ENCODE results near the gene LETM1.
A peak's percentile ranks its signal among the peaks of the same experiment; 100 is the strongest.

LETM1 gene

GRCh38 chr4:1873291-1873690, 17.3 kb upstream of the LETM1 start:
- no peak for TF ChIP-seq CTCF (IDR thresholded peaks at IDR 0.05; ENCODE audit: low read depth, low read length)
- no peaks in the 10 kb centered on the region for H3K9me3 ChIP-seq (ENCODE audit: severe bottlenecking)
- H3K27me3 ChIP-seq (ENCODE audit: insufficient read depth, low read depth, severe bottlenecking): no peaks in the 10 kb centered on the region
- H3K4me3 ChIP-seq (ENCODE audit: low read depth, low read length): peak overlapping the region; percentile 64
- peak; percentile 73 for DNase-seq
- H3K27ac ChIP-seq: peak overlapping the region; percentile 99
- H3K36me3 ChIP-seq: peaks cover 14% of the 10 kb centered on the region

GRCh38 chr4:1872870-1873269, 16.9 kb upstream of the LETM1 start:
- Histone ChIP-seq H3K27ac (peak overlapping the region; percentile 99), H3K36me3 (peaks cover 14% of the 10 kb centered on the region), H3K27me3 (ENCODE audit: insufficient read depth, low read depth, severe bottlenecking) (no peaks in the 10 kb centered on the region), H3K4me3 (ENCODE audit: low read depth, low read length) (peak overlapping the region; percentile 64), H3K9me3 (ENCODE audit: severe bottlenecking) (no peaks in the 10 kb centered on the region)
- DNase-seq: no peak
- TF ChIP-seq CTCF (IDR thresholded peaks at IDR 0.05; ENCODE audit: low read depth, low read length): no peak

- H3K36me3 ChIP-seq: peaks cover 7% of the 10 kb centered on the region; the same call in 1 of the 2 replicates
- no peaks in the 10 kb centered on the region for H3K9me3 ChIP-seq (ENCODE audit: severe bottlenecking)
- peak overlapping the region; percentile 99 for H3K27ac ChIP-seq
- H3K27me3 ChIP-seq (ENCODE audit: insufficient read depth, low read depth, severe bottlenecking): no peaks in the 10 kb centered on the region
- DNase-seq: peak; percentile 45
- peak overlapping the region; percentile 64 for H3K4me3 ChIP-seq (ENCODE audit: low read depth, low read length)
- no peak for TF ChIP-seq CTCF (IDR thresholded peaks at IDR 0.05; ENCODE audit: low read depth, low read length)
Measured at GRCh38 chr4:1871471-1872021, 15.6 kb upstream of the LETM1 start.

GRCh38 chr4:1870578-1871443, 14.9 kb upstream of the LETM1 start, which contains the start of gene NSD2:
NSD2 (plus strand) TSS chr4:1871393; CDS start chr4:1900655, 29,262 bp downstream.
- H3K36me3 ChIP-seq: peaks cover 7% of the 10 kb centered on the region; the same call in 1 of the 2 replicates
- peak within 1 kb of the TSS; percentile 64 for H3K4me3 ChIP-seq (ENCODE audit: low read depth, low read length)
- no peaks in the 10 kb centered on the region for H3K27me3 ChIP-seq (ENCODE audit: insufficient read depth, low read depth, severe bottlenecking)
- peak within 1 kb of the TSS; percentile 99 for H3K27ac ChIP-seq
- peak; percentile 89 for DNase-seq
- H3K9me3 ChIP-seq (ENCODE audit: severe bottlenecking): no peaks in the 10 kb centered on the region
- no peak for TF ChIP-seq CTCF (IDR thresholded peaks at IDR 0.05; ENCODE audit: low read depth, low read length)

- peak overlapping the region; percentile 61 for H3K4me3 ChIP-seq (ENCODE audit: low read depth, low read length)
- H3K9me3 ChIP-seq (ENCODE audit: severe bottlenecking): no peaks in the 10 kb centered on the region
- H3K36me3 ChIP-seq: peaks cover 7% of the 10 kb centered on the region; the same call in 1 of the 2 replicates
- peak overlapping the region; percentile 99 for H3K27ac ChIP-seq
- DNase-seq: peak; percentile 90
- no peak for TF ChIP-seq CTCF (IDR thresholded peaks at IDR 0.05; ENCODE audit: low read depth, low read length)
- H3K27me3 ChIP-seq (ENCODE audit: insufficient read depth, low read depth, severe bottlenecking): no peaks in the 10 kb centered on the region
Measured at GRCh38 chr4:1870328-1870577, 14.3 kb upstream of the LETM1 start.

Measured in WERI-Rb-1 (cell line).